ENCODE measurements around the gene KIF3A.

KIF3A gene

GRCh38 chr5:132661231-132662003 lies 75.9 kb downstream of the KIF3A start:
- DNase-seq, result no peak

- DNase-seq, result no peak
Observed at GRCh38 chr5:132659598-132660493, 77.5 kb downstream of the KIF3A start.

GRCh38 chr5:132658381-132659302 lies 78.7 kb downstream of the KIF3A start:
- DNase-seq, result no peak

- DNase-seq, result no peak
Observed at GRCh38 chr5:132657676-132658380, 79.5 kb downstream of the KIF3A start, which contains the start of gene IL13. Gene IL13, plus strand, starts transcription at chr5:132658173. Its CDS starts 14 bp downstream, at chr5:132658187.

GRCh38 chr5:132656774-132657355 lies 80.5 kb downstream of the KIF3A start:
- no peak for DNase-seq

GRCh38 chr5:132655821-132656773 lies 81.2 kb downstream of the KIF3A start:
- DNase-seq, result peak; percentile 63

- DNase-seq, result no peak
Observed at GRCh38 chr5:132653716-132654115, 83.6 kb downstream of the KIF3A start.

- DNase-seq, result no peak
Observed at GRCh38 chr5:132651838-132652469, 85.4 kb downstream of the KIF3A start.

- no peak for DNase-seq
Observed at GRCh38 chr5:132648355-132648754, 89.0 kb downstream of the KIF3A start.

- no peak for DNase-seq
Observed at GRCh38 chr5:132647473-132647872, 89.9 kb downstream of the KIF3A start.

- DNase-seq, result no peak
Observed at GRCh38 chr5:132646583-132647266, 90.6 kb downstream of the KIF3A start.

- no peak for DNase-seq
Observed at GRCh38 chr5:132644177-132644576, 93.2 kb downstream of the KIF3A start.

Measured in stimulated activated CD4-positive, alpha-beta T cell treated with anti-CD3 and anti-CD28 coated beads, Interleukin-15, amount 100 ng/mL, for 24 hours (primary cell).